HepG2 (cell line): ENCODE data around the gene BCAN. TPM values are rescaled to one million over a fixed set of nuclear protein-coding genes. Genes with fewer than 3 reads are reported as not detected.
A peak's percentile ranks its signal among the peaks of the same experiment; 100 is the strongest.

Source experiments
- ARID4A ChIP-seq: sonication (generic); formaldehyde crosslinking; IDR thresholded peaks from 2 replicates; pipeline ENCODE4 v1.5.0; 2020; ENCODE audit warnings: mild to moderate bottlenecking, missing genetic modification reagents, borderline replicate concordance
- ASH2L ChIP-seq: fragments of 300-600, 200-600 bp; sonication (generic); IDR thresholded peaks from 2 replicates; pipeline ENCODE4 v1.7.0; 2017; ENCODE audit warnings: low read depth, mild to moderate bottlenecking, moderate library complexity, mixed read lengths, low read length; ENCODE audit not compliant: insufficient read length
- EEA1 ChIP-seq: sonication (generic); formaldehyde crosslinking; IDR thresholded peaks from 2 replicates; pipeline ENCODE4 v1.5.1; 2020; ENCODE audit warnings: mild to moderate bottlenecking, missing genetic modification reagents, borderline replicate concordance
- ETS1 ChIP-seq: sonication (generic); formaldehyde crosslinking; IDR thresholded peaks from 2 replicates; pipeline ENCODE4 v1.4.0; 2020; ENCODE audit warnings: missing genetic modification reagents
- EZH2 ChIP-seq: conservative IDR thresholded peaks from 2 replicates; pipeline ENCODE4 v1.6.1; 2012; ENCODE audit warnings: mild to moderate bottlenecking, low read depth, low read length, moderate library complexity
- HNF4A ChIP-seq: sonication (generic); formaldehyde crosslinking; IDR thresholded peaks from 2 replicates; pipeline ENCODE4 v1.4.0; 2020; ENCODE audit warnings: missing genetic modification reagents
- NR2C2 ChIP-seq: sonication (generic); formaldehyde crosslinking; IDR thresholded peaks from 2 replicates; pipeline ENCODE4 v1.4.0; 2020; ENCODE audit warnings: missing genetic modification reagents, mild to moderate bottlenecking, moderate library complexity, borderline replicate concordance
- RAD21 ChIP-seq: fragments of 450-650 bp; formaldehyde crosslinking; IDR thresholded peaks from 2 replicates; pipeline ENCODE4 v1.5.0; 2020; ENCODE audit warnings: mild to moderate bottlenecking
- SKIL ChIP-seq: sonication (generic); formaldehyde crosslinking; IDR thresholded peaks from 2 replicates; pipeline ENCODE4 v1.8.0; 2022; ENCODE audit warnings: missing genetic modification reagents, mild to moderate bottlenecking, moderate library complexity, borderline replicate concordance
- ZNF280B ChIP-seq: sonication (generic); formaldehyde crosslinking; IDR thresholded peaks from 2 replicates; pipeline ENCODE4 v1.5.0; 2020; ENCODE audit warnings: missing genetic modification reagents, mild to moderate bottlenecking, borderline replicate concordance
- ZNF687 ChIP-seq: sonication (generic); formaldehyde crosslinking; IDR thresholded peaks from 2 replicates; pipeline ENCODE4 v1.5.1; 2020; ENCODE audit warnings: mild to moderate bottlenecking, missing genetic modification reagents, moderate library complexity
- ZNF691 ChIP-seq: sonication (generic); formaldehyde crosslinking; IDR thresholded peaks from 2 replicates; pipeline ENCODE4 v1.4.0; 2020; ENCODE audit warnings: missing genetic modification reagents, low read depth, mild to moderate bottlenecking, borderline replicate concordance
- polyA plus RNA-seq, 8 experiments: library from polyadenylated mRNA; depleted of rRNA in 3 of 8; stranded (reverse) in 7 of 8; unstranded in 1 of 8; fragments of >200 nt; fragmentation: Illumina TruSeq in 4 of 8; extraction: Trizol in 4 of 8; gene quantifications; 2 replicates each; pipeline versions ENCODE4 v1.2.1 to v1.2.3, GENCODE V29; 2011 to 2016; ENCODE audit warnings: low read depth in 4 of 8, missing spikeins in 1 of 8, mixed read lengths in 1 of 8; ENCODE audit not compliant: insufficient read depth in 1 of 8
- total RNA-seq, 5 experiments: library from RNA; depleted of rRNA; stranded (reverse); fragments of >200 nt; fragmentation: Illumina TruSeq; extraction: Trizol; gene quantifications; 2 replicates each; pipeline ENCODE4 v1.2.3, GENCODE V29; 2016; ENCODE audit warnings: low read depth in 1 of 5

Gene BCAN
- total and polyA plus RNA-seq, 2 of the 13 experiments (the other 11 are each of a cell fraction or from before 2014, with no cell fraction given), result not detected

- TF ChIP-seq ETS1 (CRISPR knock-in tag) (no peak), ZNF280B (CRISPR knock-in tag) (no peak), NR2C2 (no peak; the same call in 1 of the 2 replicates), ZNF687 (CRISPR knock-in tag) (peak; percentile 3; the same call in 1 of the 2 replicates), HNF4A (CRISPR knock-in tag) (0 out of 2 replicates have a peak, but pooled peaks have one; percentile 19), RAD21 (peak; percentile 48; the same call in 1 of the 2 replicates), ARID4A (CRISPR knock-in tag) (peak; percentile 29; the same call in 1 of the 2 replicates), ASH2L (no peak), SKIL (CRISPR knock-in tag) (0 out of 2 replicates have a peak, but pooled peaks have one; percentile 32), ZNF691 (0 out of 2 replicates have a peak, but pooled peaks have one; percentile 15), EZH2 (peak; percentile 87; the same call in 1 of the 2 replicates), EEA1 (CRISPR knock-in tag) (no peak)
Measured at GRCh38 chr1:156625436-156626078, 16.4 kb upstream of the BCAN start (continued).
